Endodermal cell (in vitro differentiated cells): Measurements from ENCODE around the gene RGS3. TPM values are rescaled to one million over a fixed set of nuclear protein-coding genes. Genes with fewer than 3 reads are reported as not detected.

ENCODE experiments used
- DNase-seq: peaks from one replicate; pipeline ENCODE4 v3.0.0-alpha.2; 2017
- H3K27ac ChIP-seq: 2 replicates; pipeline ENCODE4 v1.5.1; 2013; ENCODE audit warnings: mild to moderate bottlenecking, low read depth, low read length, moderate library complexity
- H3K27me3 ChIP-seq: 2 replicates; pipeline ENCODE4 v1.6.1; 2013; ENCODE audit warnings: mild to moderate bottlenecking, low read length, moderate library complexity; ENCODE audit not compliant: insufficient read depth, control insufficient read depth, poor library complexity, severe bottlenecking
- H3K36me3 ChIP-seq: 2 replicates; pipeline ENCODE4 v1.7.0; 2013; ENCODE audit warnings: mild to moderate bottlenecking, low read length, moderate library complexity; ENCODE audit not compliant: control insufficient read depth, insufficient read depth
- H3K4me1 ChIP-seq: one replicate; pipeline ENCODE4 v1.7.0; 2013; ENCODE audit warnings: low read length; ENCODE audit not compliant: control insufficient read depth, insufficient read depth
- H3K4me3 ChIP-seq: 2 replicates; pipeline ENCODE4 v1.5.1; 2013; ENCODE audit warnings: mild to moderate bottlenecking, low read length, moderate library complexity
- H3K9ac ChIP-seq: 2 replicates; pipeline ENCODE4 v1.6.1; 2013; ENCODE audit warnings: mild to moderate bottlenecking, low read length, moderate library complexity; ENCODE audit not compliant: poor library complexity, severe bottlenecking; ENCODE audit errors: extremely low read depth
- H3K9me3 ChIP-seq: 2 replicates; pipeline ENCODE4 v1.6.1; 2013; ENCODE audit warnings: mild to moderate bottlenecking, low read length, moderate library complexity; ENCODE audit not compliant: control insufficient read depth
- H3K27ac Mint-ChIP-seq: 2 replicates; pipeline ENCODE4 v1.8.0; 2020; ENCODE audit warnings: mixed read lengths
- H3K27me3 Mint-ChIP-seq: 2 replicates; pipeline ENCODE4 v1.8.0; 2021; ENCODE audit warnings: mild to moderate bottlenecking, mixed read lengths; ENCODE audit not compliant: insufficient read depth
- H3K36me3 Mint-ChIP-seq: 2 replicates; pipeline ENCODE4 v1.8.0; 2020; ENCODE audit warnings: low read depth, mixed read lengths
- H3K4me1 Mint-ChIP-seq: 2 replicates; pipeline ENCODE4 v1.8.0; 2020; ENCODE audit warnings: mixed read lengths
- H3K4me3 Mint-ChIP-seq: 2 replicates; pipeline ENCODE4 v1.8.0; 2020; ENCODE audit warnings: mild to moderate bottlenecking, moderate library complexity, mixed read lengths
- H3K9me3 Mint-ChIP-seq: 2 replicates; pipeline ENCODE4 v1.8.0; 2020; ENCODE audit warnings: mild to moderate bottlenecking, mixed read lengths
- CTCF ChIP-seq: fragments of 200-600 bp; sonication (generic); conservative IDR thresholded peaks from 2 replicates; pipeline ENCODE4 v1.5.0; 2021; ENCODE audit warnings: antibody characterized with exemption, mild to moderate bottlenecking
- WGBS, 2 experiments: methylation state at CpG; one replicate each; pipeline versions ENCODE4 v1.1.5 to v1.1.7; 2013; ENCODE audit warnings: missing lambda C conversion rate in 2 of 2, mixed read lengths in 1 of 2; ENCODE audit not compliant: insufficient coverage in 1 of 2, insufficient read length in 1 of 2; 5-methylcytosine and 5-hydroxymethylcytosine counted together
- total RNA-seq, 2 donors: library from RNA; stranded (reverse); fragmentation: NEBNext Ultra II Directional in 1 of 2; extraction: Animal tissue kit (Norgen Biotek cat#: 25700) in 1 of 2; gene quantifications; 2 replicates in 1 of 2; 3 replicates in 1 of 2; pipeline ENCODE4 v1.2.1, GENCODE V29; 2021

Gene RGS3
- total RNA-seq, 2 donors from 2014 or later: 20.7 to 40.3 TPM

- Mint-ChIP-seq H3K4me3 (no peak overlapping the region), H3K27me3 (peaks cover 2% of the 10 kb centered on the region), H3K27ac (no peak overlapping the region), H3K4me1 (peaks cover 39% of the 10 kb centered on the region), H3K36me3 (no peaks in the 10 kb centered on the region), H3K9me3 (no peaks in the 10 kb centered on the region)
- 93 to 100% methylated on average over 3 to 7 of the region's 7 CpGs for WGBS, 2 experiments
- H3K4me1 ChIP-seq: peaks cover 5% of the 10 kb centered on the region
- DNase-seq: no peak
- H3K27ac ChIP-seq: no peak overlapping the region
- no peak for TF ChIP-seq CTCF
- H3K9ac ChIP-seq: no peak overlapping the region
- no peaks in the 10 kb centered on the region for H3K9me3 ChIP-seq
- no peaks in the 10 kb centered on the region for H3K27me3 ChIP-seq
- H3K4me3 ChIP-seq: no peak overlapping the region
- H3K36me3 ChIP-seq: no peaks in the 10 kb centered on the region
Observed at GRCh38 chr9:113509463-113509862, 45.9 kb downstream of the RGS3 start.

- peaks cover 2% of the 10 kb centered on the region for H3K27me3 Mint-ChIP-seq
- no peak overlapping the region for H3K27ac ChIP-seq
- peaks cover 2% of the 10 kb centered on the region for H3K36me3 Mint-ChIP-seq
- H3K9me3 ChIP-seq: no peaks in the 10 kb centered on the region
- H3K9me3 Mint-ChIP-seq: no peaks in the 10 kb centered on the region
- no peak overlapping the region for H3K27ac Mint-ChIP-seq
- no peak for TF ChIP-seq CTCF
- peaks cover 9% of the 10 kb centered on the region for H3K4me1 ChIP-seq
- 94 to 96% methylated on average over 4 to 6 of the region's 6 CpGs for WGBS, 2 experiments
- peaks cover 43% of the 10 kb centered on the region for H3K4me1 Mint-ChIP-seq
- no peak for DNase-seq
- no peak overlapping the region for H3K9ac ChIP-seq
- H3K36me3 ChIP-seq: no peaks in the 10 kb centered on the region
- no peaks in the 10 kb centered on the region for H3K27me3 ChIP-seq
- H3K4me3 ChIP-seq: no peak overlapping the region
- no peak overlapping the region for H3K4me3 Mint-ChIP-seq
Observed at GRCh38 chr9:113511047-113511521, 47.6 kb downstream of the RGS3 start.

GRCh38 chr9:113511856-113512761, 48.6 kb downstream of the RGS3 start:
- H3K4me3 Mint-ChIP-seq: no peak overlapping the region
- no peak overlapping the region for H3K27ac ChIP-seq
- peaks cover 9% of the 10 kb centered on the region for H3K4me1 ChIP-seq
- H3K9me3 Mint-ChIP-seq: no peaks in the 10 kb centered on the region
- no peak overlapping the region for H3K9ac ChIP-seq
- H3K27me3 Mint-ChIP-seq: peaks cover 2% of the 10 kb centered on the region
- DNase-seq: no peak
- H3K36me3 Mint-ChIP-seq: peaks cover 2% of the 10 kb centered on the region
- no peaks in the 10 kb centered on the region for H3K36me3 ChIP-seq
- no peak for TF ChIP-seq CTCF
- no peaks in the 10 kb centered on the region for H3K27me3 ChIP-seq
- H3K27ac Mint-ChIP-seq: no peak overlapping the region
- H3K4me3 ChIP-seq: no peak overlapping the region
- peaks cover 43% of the 10 kb centered on the region for H3K4me1 Mint-ChIP-seq
- 90 to 91% methylated on average over 4 to 10 of the region's 10 CpGs for WGBS, 2 experiments
- no peaks in the 10 kb centered on the region for H3K9me3 ChIP-seq
